ENCODE measurements around the gene OSBPL6.

DNA sequence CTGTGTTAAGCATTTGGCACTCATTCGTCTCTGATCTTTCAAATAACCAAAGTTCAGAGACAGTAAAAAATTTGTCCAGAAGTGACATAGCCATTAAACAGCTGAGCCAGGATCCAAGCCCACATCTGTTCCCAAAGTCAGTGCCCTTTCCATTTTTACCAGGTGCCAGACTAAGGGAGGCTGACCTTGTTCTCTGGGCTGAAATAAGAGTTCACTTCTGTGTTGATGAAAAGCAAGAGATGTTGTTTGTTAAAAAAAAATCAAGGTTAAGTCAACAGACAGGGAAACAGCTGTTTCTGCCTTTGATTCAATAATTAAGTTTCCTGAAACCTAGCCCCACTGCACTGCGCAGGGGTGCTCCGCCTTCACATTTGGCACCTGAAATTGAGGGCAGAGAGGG, 139.5 kb downstream of the OSBPL6 start:
- TF ChIP-seq, protein P1, sequence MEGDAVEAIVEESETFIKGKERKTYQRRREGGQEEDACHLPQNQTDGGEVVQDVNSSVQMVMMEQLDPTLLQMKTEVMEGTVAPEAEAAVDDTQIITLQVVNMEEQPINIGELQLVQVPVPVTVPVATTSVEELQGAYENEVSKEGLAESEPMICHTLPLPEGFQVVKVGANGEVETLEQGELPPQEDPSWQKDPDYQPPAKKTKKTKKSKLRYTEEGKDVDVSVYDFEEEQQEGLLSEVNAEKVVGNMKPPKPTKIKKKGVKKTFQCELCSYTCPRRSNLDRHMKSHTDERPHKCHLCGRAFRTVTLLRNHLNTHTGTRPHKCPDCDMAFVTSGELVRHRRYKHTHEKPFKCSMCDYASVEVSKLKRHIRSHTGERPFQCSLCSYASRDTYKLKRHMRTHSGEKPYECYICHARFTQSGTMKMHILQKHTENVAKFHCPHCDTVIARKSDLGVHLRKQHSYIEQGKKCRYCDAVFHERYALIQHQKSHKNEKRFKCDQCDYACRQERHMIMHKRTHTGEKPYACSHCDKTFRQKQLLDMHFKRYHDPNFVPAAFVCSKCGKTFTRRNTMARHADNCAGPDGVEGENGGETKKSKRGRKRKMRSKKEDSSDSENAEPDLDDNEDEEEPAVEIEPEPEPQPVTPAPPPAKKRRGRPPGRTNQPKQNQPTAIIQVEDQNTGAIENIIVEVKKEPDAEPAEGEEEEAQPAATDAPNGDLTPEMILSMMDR (optimal IDR thresholded peaks at IDR 0.05 in 1 of 3, IDR thresholded peaks at IDR 0.05 in 1 of 3, conservative IDR thresholded peaks at IDR 0.05 in 1 of 3; ENCODE audit: extremely low read depth in 1 of 3, insufficient read depth in 2 of 3, low read length in 3 of 3): no peak
- no peak for TF ChIP-seq EZH2 (IDR thresholded peaks at IDR 0.05; ENCODE audit: low read length)

Data from keratinocyte (primary cell).